Endothelial cell of hepatic sinusoid (primary cell): ENCODE results near the gene LITAFD.
"Not testable (repeated sequence)": the region's sequence is repeated elsewhere in the genome, so short reads cannot be mapped to it uniquely, and the experiment has no call there.

ENCODE experiments used
- in situ Hi-C: cut with HindIII; loops from 2 replicates; pipeline ENCODE4 v1.10.0; 2017; ENCODE audit warnings: low sequenced_read_pairs

LITAFD gene

DNA sequence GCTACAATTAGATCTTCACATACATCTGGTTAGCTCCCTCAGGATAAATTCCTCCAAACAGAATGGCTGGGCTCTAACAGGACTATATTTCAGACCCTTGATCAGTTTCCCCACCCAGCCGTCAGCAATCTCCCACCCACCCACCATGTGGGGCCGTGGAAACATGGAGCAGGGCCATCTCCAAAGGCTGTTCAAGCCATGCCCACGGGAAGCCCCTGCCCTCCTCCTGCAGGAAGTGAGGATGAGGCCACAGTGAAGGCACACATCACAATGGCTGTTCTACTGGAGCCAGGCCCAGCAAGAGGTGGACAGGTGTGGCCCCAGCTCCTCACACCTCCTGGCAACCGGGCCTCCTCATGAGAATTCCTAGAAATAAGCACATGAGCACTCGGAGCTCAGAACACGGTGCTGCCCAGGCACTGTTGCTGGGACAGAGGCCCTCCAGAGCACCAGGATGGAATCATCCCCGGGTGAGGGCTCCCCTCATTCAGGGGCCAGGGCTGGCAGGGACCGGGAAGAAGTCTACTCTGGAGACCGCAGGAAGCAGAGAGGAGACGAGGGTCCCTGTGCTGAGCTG lies at the start of gene LITAFD:
TSS of gene LITAFD (plus strand) at position 311 of the 577 bp plus-strand sequence. CDS start 2,005 bp downstream, outside the sequence.
- in situ Hi-C loops, result no loop called here

DNA sequence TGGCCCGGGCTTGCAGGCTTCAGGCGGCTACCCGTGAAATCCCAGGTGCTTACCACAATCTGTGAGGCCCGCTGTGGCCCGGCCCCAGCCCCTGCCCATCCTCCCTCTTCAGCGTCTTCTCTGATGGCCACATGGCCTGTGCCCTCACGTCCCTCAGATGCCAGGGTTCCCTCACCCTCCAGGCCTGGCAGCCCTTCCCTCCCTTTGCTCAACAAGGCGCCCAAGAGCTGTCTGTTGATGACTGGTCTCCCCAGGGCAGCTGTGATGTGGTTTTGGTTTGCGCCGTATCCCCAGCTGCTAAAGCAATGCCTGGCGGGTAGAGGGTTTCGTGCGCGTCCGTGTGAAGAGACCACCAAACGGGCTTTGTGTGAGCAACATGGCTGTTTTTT lies 49.4 kb upstream of the LITAFD start:
- in situ Hi-C loops, result no loop called here

DNA sequence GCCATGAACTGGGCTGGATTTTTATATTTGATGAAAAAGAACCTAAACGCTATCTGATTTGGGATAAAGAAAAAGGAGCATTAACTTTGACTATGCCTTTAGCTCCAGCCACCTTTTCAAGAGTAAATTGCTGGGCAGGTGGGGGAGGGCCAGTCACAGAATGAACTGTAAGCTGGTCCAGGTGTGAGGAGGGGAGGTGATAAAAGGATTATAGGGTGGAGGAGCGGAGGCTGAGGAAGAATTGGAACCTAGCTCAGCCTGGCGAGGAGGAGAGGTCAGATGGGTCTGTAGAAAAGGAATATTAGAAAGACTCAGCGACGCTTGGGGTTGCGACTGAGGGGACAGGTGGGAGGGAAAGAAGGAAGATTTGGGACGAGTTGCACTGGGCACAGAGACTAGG lies 45.4 kb upstream of the LITAFD start:
- in situ Hi-C loops, result not testable (repeated sequence)

DNA sequence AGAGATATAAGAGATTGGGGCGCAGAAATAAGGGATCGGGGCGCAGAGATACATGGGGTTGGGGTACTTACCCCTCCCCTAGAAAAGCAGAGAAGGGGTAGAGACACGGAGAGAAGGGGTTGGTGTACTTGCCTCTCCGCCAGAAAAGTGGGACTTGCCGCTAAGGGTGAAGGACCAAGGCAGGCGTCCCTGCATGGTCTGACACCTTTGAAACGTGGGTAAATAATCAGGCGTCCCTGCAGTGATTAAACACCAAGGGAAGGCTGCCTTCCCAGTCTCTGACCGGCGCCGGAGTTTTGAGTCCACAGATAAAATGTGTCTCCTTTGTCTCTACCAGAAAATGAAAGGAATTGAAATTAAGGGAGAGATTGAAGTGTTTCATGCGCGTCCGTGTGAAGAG lies 44.6 kb upstream of the LITAFD start:
- in situ Hi-C loops, result not testable (repeated sequence)

DNA sequence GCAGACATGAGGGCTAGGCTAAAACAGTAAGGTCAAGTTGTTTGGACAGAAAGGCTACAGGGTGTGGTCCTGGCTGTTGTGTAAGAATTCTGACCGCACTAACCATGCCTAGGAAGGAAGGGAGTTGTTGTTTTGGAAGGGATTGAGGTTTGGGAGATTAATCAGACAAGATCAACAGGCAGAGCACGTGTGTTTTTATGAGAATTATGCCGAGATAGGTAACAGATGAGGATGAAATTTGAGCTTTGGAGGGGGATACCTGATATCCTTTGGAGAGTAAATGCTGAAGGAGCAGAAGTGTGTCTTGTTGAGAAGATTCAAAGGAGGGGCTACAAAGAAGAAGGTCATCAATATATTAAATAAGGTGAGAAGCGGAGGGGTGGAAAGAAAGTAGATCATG lies 40.1 kb upstream of the LITAFD start:
- in situ Hi-C loops, result not testable (repeated sequence)

DNA sequence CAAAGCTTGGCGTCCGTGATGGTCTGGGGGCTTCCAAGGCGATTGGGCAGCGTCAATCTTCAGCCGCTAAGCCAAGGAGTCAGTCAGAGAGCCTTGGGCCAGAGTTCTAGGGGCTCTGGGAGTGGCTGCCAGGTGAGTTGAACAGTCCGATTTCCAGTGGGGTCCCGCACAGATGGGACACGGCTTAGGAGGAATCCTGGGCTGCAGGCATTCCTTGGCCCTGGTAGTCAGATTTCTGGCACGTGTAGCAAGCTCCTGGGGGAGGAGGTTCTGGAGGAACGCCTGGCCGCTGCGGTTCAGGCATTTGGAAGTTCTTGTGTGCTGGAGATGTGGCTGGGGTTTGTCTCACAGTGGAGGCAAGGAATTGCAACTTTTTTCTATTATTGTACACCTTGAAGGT lies 38.9 kb upstream of the LITAFD start:
- in situ Hi-C loops, result not testable (repeated sequence)

DNA sequence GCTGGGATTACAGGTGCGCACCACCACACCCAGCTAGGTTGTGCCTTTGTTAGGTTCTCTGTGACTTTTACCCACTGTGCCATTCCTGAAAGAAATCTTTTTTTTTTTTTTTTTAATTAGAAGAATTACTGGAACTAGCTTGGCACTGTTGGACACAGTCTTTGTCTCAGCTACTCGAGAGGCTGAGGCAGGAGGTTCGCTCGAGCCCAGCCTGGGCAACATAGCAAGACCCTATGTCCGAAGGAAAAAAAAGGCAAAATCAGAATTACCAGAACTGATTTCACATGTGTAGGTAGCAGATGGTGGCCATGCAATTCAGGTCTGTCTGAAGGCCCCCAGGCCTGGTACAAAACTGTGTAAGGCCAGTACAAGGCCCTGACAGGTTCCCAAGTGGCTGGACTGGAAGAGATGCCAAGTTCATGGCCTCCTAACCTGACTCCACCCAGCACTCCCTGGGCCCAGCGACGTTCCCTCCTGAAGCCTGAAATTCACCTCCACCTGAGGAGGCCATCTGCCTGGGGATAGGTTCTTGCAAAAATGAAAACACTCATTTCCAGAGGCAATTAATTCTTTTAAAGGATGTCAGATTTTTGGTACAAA lies 36.4 kb upstream of the LITAFD start:
- in situ Hi-C loops, result no loop called here

DNA sequence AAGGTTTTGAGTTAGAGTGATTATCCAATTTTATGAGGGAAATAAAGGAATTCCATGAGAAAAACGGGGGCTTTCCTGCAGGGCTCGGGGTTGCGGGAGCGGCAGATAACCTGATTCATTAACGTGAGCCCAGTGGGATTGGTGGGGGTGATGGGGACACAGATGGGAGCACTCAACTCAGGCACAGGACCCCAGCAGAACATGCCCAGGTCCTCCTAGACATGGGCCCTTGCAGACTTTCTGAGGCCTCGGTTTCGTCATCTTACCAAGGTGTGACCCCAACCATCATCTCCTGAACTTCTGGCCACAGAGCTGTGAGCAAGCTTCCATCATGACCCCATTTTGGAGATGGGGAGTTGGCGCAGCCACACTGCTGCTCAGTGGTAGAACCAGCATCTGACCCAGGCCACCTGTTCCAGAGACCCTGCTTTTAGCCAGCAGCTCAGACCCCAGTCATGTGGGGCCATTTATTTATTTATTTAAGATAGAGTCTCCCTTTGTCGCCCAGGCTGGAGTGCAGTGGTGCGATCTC lies 35.7 kb upstream of the LITAFD start:
- in situ Hi-C loops, result no loop called here

DNA sequence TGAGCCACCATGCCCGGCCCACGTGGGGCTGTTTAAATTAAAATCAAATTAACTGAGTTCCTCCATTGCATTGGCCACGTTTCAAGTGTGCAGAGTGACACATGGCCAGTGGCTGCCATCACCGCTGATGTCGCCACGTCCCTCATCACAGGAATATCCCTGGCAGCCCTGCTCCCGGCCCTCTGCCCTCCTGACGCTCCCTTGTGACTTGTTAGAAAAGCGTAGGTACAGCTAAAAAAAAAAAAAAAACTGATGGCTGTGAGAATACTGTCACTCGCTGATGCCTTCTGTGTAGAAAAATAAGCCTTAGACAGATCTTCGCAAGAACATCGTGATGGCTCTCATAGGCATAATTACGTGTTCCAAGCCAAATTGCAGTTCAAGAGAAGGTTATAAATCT lies 35.0 kb upstream of the LITAFD start:
- in situ Hi-C loops, result no loop called here

DNA sequence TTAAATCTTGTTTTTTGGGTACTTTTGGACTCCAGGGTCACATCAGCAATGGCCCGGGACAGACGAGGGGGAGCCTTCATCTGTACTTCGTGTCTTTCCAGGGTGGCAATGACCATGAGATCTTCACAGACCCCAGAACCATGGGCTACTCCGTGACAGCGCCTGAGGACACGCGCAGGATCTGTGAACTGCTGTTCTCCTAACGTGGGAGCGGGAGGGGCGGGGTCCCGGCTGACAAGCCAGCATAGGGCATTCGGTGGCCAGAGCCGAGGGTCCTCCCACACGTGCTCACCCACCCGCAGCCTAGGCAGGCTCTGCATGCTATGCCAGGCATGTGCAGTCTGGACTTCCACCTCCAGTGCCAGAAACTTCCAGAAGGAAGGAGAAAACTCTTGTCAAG lies 34.5 kb upstream of the LITAFD start:
- in situ Hi-C loops, result no loop called here

DNA sequence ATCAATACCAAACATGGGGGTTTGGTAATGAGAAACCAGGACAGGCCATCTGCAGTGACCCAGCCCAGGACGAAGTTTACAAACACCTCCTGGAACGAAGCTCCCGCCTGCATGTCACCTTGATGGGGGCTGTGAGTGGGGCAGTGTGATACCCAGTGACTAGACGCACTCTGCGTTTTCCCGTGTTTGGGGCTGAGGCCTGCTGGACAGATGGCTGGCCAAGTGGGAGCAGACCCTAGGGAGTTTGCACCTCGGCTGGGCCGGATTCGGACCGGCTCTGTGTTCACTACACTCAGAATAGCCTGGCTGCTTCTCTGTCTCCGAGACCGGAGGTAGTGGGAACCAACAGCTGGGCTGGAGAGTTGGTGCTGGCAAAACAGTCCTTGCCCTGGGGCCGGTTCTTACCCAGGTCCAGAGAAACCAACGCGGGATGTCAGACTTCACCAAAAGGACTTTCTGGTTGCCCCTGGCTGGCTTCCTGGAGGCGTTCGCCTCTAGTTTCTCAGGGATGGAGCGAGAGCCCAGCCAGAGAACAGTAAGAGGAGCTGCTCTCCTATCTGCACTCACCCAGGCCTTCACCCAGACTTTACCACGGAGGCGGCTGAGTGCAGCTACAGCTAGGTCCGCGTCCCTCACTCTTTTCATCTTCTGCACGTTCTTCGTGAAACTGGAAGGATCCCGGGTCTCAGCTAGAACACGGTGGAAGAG lies 33.8 kb upstream of the LITAFD start:
- in situ Hi-C loops, result no loop called here

DNA sequence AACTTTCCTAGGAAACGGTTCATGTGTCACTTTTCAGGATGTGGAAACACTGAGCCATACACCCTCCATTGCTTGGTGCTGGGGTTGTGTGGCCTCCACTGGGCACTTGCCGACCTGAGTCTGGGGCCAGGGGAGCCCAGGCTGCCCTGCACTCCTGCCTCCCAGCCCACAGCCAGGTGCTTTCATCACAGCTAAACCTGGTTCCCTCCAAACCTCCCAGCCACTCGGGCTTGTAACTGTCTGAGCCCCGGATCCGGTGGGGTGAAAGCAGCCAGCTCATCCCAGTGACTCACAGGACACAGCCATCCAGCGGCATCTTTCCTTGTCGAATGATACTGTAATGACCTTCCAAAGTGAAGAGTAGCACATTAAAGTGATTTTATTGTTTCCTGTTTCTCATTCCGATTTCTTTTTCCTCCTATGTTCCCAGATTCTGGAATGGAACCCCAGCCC lies 33.2 kb upstream of the LITAFD start:
- in situ Hi-C loops, result no loop called here

DNA sequence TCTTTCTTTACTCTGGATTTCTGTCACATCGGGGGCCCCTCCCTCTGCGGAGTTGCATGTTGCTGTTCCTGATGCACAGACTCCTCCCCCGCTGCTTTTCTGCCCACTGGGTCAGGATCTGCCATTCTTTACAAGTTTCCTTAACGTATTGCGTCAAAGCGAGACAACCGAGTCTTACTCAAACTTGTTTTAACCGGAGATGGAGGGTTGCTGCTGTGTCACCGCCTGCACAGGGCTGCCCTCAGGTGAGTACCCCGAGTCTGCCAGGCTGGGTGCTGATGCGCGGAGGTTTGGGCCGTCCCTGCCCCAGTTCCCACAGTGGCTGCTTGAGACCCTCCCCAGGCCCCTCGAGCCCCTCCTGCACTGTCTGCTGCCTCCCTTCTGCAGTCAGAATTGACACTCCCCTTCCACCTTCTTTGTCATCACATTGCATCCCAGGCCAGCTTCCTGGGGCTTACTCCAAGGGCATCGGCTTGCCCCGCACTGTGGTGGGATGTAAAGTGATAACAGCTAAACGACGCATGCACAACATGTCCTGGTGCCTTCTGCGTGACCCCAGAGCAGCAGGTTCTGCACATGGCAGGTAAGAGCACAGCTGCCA lies 32.6 kb upstream of the LITAFD start:
- in situ Hi-C loops, result loop anchor here (10.0 kb wide), 1 partner anchor 195 kb away; no protein-coding TSS in a partner anchor

DNA sequence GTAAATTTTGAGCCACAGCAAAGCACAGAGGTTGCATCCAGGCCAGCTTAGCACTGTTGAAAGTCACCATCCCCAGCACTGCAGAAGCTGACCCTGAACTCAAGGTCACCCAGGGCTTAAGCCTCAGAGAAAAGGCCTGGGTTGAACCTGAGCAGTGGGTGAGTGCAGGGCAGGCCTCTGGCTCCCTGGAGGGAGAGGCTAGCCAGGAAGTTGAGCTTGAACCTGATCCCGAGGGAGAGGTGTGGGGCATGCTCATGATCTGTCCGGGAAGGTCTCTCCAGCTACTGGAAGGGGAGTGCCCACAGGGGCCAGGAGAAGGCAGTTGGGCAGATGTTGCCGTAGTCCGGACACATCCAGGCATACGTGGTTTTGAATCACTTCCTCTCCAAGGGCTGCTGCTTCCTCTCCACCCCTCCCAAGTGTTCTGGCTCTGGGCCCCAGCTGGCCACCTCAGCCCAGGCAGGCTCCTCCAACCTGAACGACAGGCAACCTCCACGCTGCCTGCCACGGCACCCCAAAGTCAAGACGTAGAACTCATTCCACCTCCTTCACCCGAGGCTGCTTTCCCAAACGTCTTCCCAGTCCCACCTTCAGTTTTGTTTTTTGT lies 31.8 kb upstream of the LITAFD start:
- in situ Hi-C loops, result loop anchor here (10.0 kb wide), 1 partner anchor 194 kb away; no protein-coding TSS in a partner anchor

DNA sequence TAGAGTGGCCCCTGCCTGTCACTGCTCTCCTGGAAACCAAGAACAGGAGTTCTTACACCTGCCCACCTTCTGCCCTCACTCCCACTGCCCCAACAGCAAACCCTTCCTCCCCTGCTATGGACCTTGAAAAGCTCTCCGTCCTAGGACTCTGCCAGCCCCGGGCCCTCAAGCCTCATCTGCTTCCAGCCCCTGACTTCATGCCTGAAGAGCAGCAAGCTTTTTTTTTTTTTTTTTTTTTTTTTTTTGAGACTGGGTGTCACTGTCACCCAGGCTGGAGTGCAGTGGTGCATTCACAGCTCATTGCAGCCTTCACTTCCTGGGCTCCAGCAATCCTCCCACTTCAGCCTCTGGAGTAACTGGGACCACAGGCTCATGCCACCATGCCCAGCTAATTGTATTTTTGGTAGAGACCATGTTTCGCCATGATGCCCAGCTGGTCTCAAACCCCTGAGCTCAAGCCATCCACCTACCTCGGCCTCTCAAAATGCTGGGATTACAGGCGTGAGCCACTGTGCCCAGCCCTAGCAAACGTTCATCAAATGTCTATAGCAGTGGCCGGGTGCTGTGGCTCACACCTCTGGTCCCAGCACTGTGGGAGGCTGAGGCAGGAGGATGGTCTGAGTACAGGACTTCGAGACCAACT lies 30.3 kb upstream of the LITAFD start:
- in situ Hi-C loops, result loop anchor here (10.0 kb wide), 1 partner anchor 193 kb away; no protein-coding TSS in a partner anchor

DNA sequence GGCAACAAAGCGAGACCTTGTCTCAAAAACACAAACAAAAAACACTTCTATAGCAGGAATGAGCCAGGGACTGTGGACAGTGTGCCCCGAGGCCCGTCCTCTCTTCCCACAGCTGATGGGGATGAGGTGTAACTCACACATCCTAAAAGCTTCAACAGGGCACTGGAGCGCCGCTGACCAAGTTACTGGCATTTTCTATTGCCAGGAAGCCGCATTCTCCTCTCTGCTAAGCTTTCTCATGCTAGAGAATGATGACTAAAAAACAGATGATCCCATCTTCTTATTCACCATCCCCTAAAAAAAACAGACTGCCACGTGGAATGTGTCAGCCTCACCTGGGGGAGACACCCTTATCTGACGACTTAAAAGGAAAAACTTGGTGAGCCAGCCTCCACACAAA lies 29.6 kb upstream of the LITAFD start:
- in situ Hi-C loops, result loop anchor here (10.0 kb wide), 1 partner anchor 192 kb away; no protein-coding TSS in a partner anchor

DNA sequence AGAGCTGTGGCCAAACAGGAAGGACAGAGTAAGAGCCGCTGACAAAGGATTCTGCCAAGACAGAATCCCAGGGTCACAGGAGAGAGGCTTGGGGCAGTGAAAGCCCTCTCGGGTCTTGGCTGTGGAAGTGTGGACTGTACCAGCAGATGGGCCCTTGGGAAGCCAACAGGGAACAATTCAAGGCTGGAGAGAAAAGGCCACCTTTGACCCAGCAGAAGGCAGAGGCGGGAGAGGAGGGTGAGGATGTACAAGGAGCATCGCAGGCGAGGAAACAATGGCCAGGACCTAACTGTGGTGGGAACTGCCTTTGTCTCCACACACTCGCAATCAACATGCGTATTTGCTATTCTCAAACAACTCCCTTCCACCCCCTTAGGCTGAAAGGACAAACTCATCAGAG lies 29.0 kb upstream of the LITAFD start:
- in situ Hi-C loops, result loop anchor here (10.0 kb wide), 1 partner anchor 192 kb away; no protein-coding TSS in a partner anchor

DNA sequence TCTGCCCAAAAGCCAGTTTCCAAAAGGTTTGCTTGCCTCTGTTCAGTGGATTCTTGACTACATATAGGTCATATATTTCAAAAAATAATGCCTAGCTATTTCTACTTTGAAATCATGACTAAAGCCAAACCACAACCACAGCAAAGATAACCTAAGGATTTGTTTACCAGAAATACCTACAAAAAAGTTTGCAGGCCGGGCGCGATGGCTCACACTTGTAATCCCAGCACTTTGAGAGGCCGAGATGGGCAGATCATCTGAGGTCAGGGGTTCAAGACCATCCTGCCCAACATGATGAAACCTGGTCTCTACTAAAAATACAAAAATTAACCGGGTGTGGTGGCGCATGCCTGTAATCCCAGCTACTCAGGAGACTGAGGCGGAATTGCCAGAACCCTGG lies 28.5 kb upstream of the LITAFD start:
- in situ Hi-C loops, result loop anchor here (10.0 kb wide), 1 partner anchor 191 kb away; no protein-coding TSS in a partner anchor

DNA sequence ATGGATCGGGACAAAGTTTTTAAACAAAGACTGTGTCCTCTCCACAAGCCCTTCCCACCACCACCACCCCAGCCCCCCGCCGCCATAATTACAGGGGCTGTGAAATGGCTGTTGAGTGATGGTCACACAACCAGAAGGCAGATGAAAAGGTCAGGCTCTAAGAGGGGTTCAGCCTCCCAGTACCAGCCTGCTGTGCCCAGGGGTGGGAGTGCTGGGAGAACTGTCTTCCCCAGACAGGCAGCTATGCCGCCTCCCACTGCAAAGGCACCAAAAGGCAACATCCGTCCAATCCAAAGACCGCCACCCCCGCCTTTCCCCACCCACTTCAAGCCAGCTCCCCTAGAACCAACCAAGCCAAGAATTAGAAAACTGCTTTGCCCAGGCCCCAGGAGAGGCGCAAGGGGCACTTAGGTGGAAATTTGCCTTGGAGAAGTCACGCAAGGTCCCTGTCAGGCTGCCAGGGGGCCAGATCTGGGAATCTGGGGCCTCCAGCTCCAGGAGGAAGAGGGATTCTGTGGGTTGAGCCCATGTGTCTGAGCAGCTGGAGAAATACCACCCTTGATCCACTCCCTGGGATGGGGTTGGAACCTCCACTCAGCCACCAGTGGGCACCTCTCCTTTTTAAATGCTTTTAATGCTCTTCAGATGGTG lies 27.7 kb upstream of the LITAFD start:
- in situ Hi-C loops, result loop anchor here (10.0 kb wide), 1 partner anchor 190 kb away; no protein-coding TSS in a partner anchor
